ENCODE measurements around the gene PKNOX2.

DNA sequence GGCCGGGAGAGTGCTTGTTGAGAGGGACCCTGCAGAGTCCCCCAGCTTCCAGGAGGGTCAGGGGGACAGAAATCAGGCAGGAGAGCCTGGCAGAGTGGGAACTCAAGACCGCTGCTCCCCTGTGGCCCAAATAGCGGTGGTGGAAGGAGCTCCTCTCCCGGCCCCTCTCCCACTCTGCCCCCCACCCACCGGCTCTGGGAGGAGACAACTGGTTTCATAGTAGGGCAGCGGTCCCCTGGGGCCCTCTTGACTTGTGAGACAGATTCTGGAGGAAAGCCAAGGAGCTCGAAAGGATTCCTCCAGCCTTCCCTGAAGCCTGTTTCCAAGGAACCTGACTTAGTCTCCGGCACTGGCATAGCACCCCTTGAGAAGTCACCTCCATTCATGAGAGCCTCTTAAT lies 10.1 kb downstream of the PKNOX2 start:
- no peak for TF ChIP-seq POLR2A (IDR thresholded peaks at IDR 0.05; ENCODE audit: low read length)
- no peak for TF ChIP-seq GATA1 (IDR thresholded peaks at IDR 0.05; ENCODE audit: low read depth, low read length)
